A549 treated with ZK216348 at 1 μM for 4 hours (cell line): Measurements from ENCODE around the gene TGIF2. TPM values are rescaled to one million over a fixed set of nuclear protein-coding genes. Genes with fewer than 3 reads are reported as not detected.

Experiments
- total RNA-seq: library from RNA; stranded (reverse); fragments of 200-300 nt; extraction: Qiagen RNA extraction; gene quantifications from 5 replicates; pipeline ENCODE4 v1.2.3, GENCODE V29; 2022; ENCODE audit warnings: low read depth

Gene TGIF2
- 3.9 to 4.7 TPM (median 4.1 TPM) in 5 replicates for total RNA-seq

DNA sequence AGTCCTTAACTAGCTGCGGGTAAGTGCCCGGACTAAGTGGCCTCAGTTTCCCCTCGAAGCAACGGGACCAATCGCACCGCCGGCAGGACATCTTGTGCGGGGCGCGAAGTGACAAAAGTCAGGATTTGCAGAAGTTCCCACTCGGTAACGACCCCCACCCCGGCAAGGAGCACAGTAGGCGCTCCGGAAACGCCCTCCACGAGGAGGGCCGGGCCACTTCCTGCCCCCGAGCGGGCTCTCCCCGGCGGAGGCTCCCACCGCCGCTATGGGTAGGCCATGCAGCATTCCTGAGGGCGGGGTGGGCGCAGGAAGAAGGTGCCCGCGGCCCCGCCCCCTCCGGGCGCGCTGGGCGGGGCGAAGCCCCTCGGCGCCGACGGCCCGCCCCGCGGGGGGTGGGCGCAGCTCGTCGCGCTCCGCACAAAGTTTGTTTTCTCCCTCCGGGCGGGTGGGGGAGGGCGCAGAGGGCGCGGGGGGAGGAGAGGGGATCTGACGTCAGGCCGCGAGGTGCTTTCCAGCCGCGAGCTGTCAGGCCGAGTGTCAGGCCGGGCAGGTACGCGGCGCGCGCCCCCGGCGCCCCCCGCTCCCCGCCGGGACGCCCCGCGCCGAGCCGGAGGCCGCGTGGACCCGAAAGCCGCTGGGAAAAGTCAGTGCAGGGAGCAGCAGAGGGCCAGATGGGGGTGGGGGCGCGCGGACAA lies at the start of gene TGIF2:
Gene TGIF2, plus strand, starts transcription at position 495 of the 695 bp plus-strand sequence. CDS start 5,178 bp downstream, outside the sequence.

DNA sequence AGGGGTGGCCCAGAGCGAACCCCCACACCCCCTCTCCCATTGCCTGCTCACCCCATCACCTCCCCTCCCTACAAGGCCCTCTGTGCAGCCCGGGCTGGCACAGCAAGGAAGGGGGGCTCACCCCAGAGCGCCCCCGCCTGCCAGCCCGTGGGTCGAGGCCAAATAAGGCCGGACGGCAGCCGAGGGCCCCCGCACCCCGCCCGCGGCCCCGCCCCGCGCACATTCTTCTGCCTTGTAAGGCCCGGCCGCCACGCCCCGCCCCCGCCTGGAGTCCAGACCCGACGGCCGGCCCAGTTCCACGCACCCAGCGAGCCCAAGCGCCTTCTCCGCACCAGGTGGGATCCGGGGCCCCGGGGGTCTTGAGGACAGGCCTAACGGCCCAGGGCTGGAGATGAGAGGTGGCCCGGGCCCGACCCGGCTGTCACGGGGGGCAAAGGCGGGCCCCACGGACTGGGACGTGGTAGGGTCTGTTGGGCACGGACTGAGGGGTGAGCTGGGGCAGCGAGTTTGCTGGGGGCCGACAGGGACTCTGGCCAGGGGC lies 32.1 kb upstream of the TGIF2 start, which contains the start of gene MYL9:
Gene MYL9, plus strand, starts transcription at position 293 of the 541 bp plus-strand sequence. CDS start 3,366 bp downstream, outside the sequence.

DNA sequence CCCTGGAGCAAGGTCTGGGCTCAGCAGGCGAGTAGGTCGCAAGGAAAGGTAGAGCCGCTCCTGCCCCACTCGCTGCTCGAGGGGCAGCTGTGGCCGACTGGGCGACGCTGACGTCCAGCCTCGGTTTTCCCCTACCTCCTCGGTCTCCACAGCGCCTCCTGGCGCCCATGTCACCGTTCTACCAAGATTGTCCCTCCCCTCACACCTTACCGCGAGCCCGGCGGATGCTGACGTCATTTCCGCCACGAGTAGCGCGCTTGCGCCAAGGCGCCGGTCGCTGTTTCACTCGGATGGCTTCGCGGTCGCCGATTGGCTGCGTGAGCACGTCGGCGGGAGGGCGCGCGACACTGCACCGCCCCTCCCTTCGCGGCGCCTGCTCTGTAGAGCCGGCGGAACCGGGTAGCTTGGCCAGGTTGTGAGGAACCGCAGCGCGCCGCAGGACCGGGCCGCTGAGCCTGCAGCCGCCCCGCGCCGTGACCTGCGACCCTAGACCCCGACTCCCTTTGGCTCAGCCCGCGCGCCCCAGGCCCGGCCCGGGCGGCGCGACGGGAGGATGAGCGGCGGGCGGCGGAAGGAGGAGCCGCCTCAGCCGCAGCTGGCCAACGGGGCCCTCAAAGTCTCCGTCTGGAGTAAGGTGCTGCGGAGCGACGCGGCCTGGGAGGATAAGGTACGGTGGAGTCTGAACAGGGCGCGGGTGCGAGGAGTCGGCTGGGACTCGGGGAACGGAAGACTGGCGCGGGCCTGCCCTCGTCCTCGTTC lies 32.2 kb downstream of the TGIF2 start, which contains the start of gene RAB5IF:
Gene RAB5IF, plus strand, starts transcription at position 381 of the 759 bp plus-strand sequence. Its CDS starts 173 bp downstream, at position 554.

Other genes with a start within 250 kb of the TGIF2 start
- 15.7 to 29.0 TPM (median 19.6 TPM) in 5 replicates for gene MYL9, start 32.1 kb upstream of the TGIF2 start, total RNA-seq
- gene RAB5IF, start 32.2 kb downstream of the TGIF2 start, total RNA-seq, result 195 to 317 TPM (median 280 TPM) in 5 replicates
- 0.12 TPM in 1 of 5 replicates, not detected in the others for gene SLA2, start 72.6 kb downstream of the TGIF2 start, total RNA-seq
- gene NDRG3, start 172.5 kb downstream of the TGIF2 start, total RNA-seq, result 21.1 to 23.2 TPM (median 22.8 TPM) in 5 replicates
- gene DSN1, start 200.2 kb downstream of the TGIF2 start, total RNA-seq, result 21.7 to 28.1 TPM (median 24.6 TPM) in 5 replicates